ENCODE results near the gene MALAT1.
"Not testable (repeated sequence)": the region's sequence is repeated elsewhere in the genome, so short reads cannot be mapped to it uniquely, and the experiment has no call there.

MALAT1 gene

GRCh38 chr11:65516135-65516968 is 17.5 kb downstream of the MALAT1 start:
- ChIA-PET POLR2A (interaction anchor here (0.8 to 2.8 kb wide), 4 partner anchors 11 to 93 kb away, joined by 3 to 14 read pairs (median 3); partner anchors contain the start of genes MALAT1 and NEAT1), CTCF (interaction anchor here (0.9 to 1.2 kb wide), 2 partner anchors 45 to 47 kb away, joined by 4 to 6 read pairs; no protein-coding TSS in a partner anchor)
- no peak for TF ChIP-seq NFRKB (IDR thresholded peaks at IDR 0.05)
- TF ChIP-seq ELF4 (IDR thresholded peaks at IDR 0.05): no peak
- no peak for TF ChIP-seq FOXK2 (IDR thresholded peaks at IDR 0.05)
- no peak for TF ChIP-seq SUZ12 (IDR thresholded peaks at IDR 0.05)
- no peak for TF ChIP-seq L3MBTL2 (conservative IDR thresholded peaks at IDR 0.05)
- no peak for TF ChIP-seq FOXA1 (IDR thresholded peaks at IDR 0.05)
- no peak for TF ChIP-seq LEF1 (IDR thresholded peaks at IDR 0.05; ENCODE audit: borderline replicate concordance)
- TF ChIP-seq SP1 (IDR thresholded peaks at IDR 0.05): no peak
- TF ChIP-seq BHLHE40 (IDR thresholded peaks at IDR 0.05; ENCODE audit: borderline replicate concordance): no peak
- no peak for DNase-seq (ENCODE audit: extremely low spot score)

- CTCF ChIA-PET: not testable (repeated sequence)
- POLR2A ChIA-PET: interaction anchor here (0.8 to 2.2 kb wide), 3 partner anchors 12 to 96 kb away, joined by 3 to 7 read pairs (median 4); partner anchors contain the start of genes MALAT1 and NEAT1
These were observed 20.2 kb downstream of the MALAT1 start for GRCh38 chr11:65518941-65519549.

GRCh38 chr11:65521777-65522521 is 23.1 kb downstream of the MALAT1 start:
- POLR2A ChIA-PET; DNase-seq (ENCODE audit: extremely low spot score); CTCF ChIA-PET: not testable (repeated sequence)

More at GRCh38 chr11:65518941-65519549, 20.2 kb downstream of the MALAT1 start:
- not testable (repeated sequence) for DNase-seq (ENCODE audit: extremely low spot score)

- DNase-seq (ENCODE audit: extremely low spot score); POLR2A ChIA-PET; CTCF ChIA-PET: not testable (repeated sequence)
These were observed 24.1 kb downstream of the MALAT1 start for GRCh38 chr11:65522718-65523630.

GRCh38 chr11:65523631-65523968 is 24.8 kb downstream of the MALAT1 start:
- ChIA-PET POLR2A (interaction anchor here (0.8 to 2.9 kb wide), 3 partner anchors 17 to 100 kb away, joined by 4 to 9 read pairs (median 8); partner anchors contain the start of genes NEAT1 and ZNRD2), CTCF (interaction anchor here (1.5 kb wide), 1 partner anchor 28 kb away, joined by 3 read pairs; no protein-coding TSS in a partner anchor)

GRCh38 chr11:65524014-65524740 is 25.3 kb downstream of the MALAT1 start:
- TF ChIP-seq SUZ12 (IDR thresholded peaks at IDR 0.05) (no peak), TARDBP (IDR thresholded peaks at IDR 0.05) (no peak), LEF1 (IDR thresholded peaks at IDR 0.05; ENCODE audit: borderline replicate concordance) (no peak), FOXM1 (IDR thresholded peaks at IDR 0.05; ENCODE audit: borderline replicate concordance) (no peak), BHLHE40 (IDR thresholded peaks at IDR 0.05; ENCODE audit: borderline replicate concordance) (no peak), ZNF384 (IDR thresholded peaks at IDR 0.05) (no peak), SP1 (IDR thresholded peaks at IDR 0.05) (no peak), ELF4 (IDR thresholded peaks at IDR 0.05) (no peak), NFRKB (IDR thresholded peaks at IDR 0.05) (no peak), HDGF (IDR thresholded peaks at IDR 0.05; ENCODE audit: borderline replicate concordance) (no peak), L3MBTL2 (conservative IDR thresholded peaks at IDR 0.05) (no peak), FOXK2 (IDR thresholded peaks at IDR 0.05) (no peak), ARNT (IDR thresholded peaks at IDR 0.05) (no peak), CTBP1 (IDR thresholded peaks at IDR 0.05; ENCODE audit: borderline replicate concordance) (no peak)
- ChIA-PET POLR2A (interaction anchor here (0.6 to 2.9 kb wide), 15 partner anchors 10 to 262 kb away, joined by 3 to 9 read pairs (median 5); partner anchors contain the start of genes DPF2, MALAT1, NEAT1 and POLA2), CTCF (interaction anchor here (1.5 kb wide), 1 partner anchor 27 kb away, joined by 3 read pairs; no protein-coding TSS in a partner anchor)
- DNase-seq (ENCODE audit: extremely low spot score): no peak

More at GRCh38 chr11:65523631-65523968, 24.8 kb downstream of the MALAT1 start:
- DNase-seq (ENCODE audit: extremely low spot score): not testable (repeated sequence)

- POLR2A ChIA-PET: interaction anchor here (0.6 to 2.9 kb wide), 17 partner anchors 9 to 263 kb away, joined by 3 to 9 read pairs (median 5); partner anchors contain the start of genes DPF2, FAM89B, MALAT1 and NEAT1
- CTCF ChIA-PET: interaction anchor here (1.5 to 2.0 kb wide), 2 partner anchors 16 to 27 kb away, joined by 3 to 5 read pairs; no protein-coding TSS in a partner anchor
- TF ChIP-seq SUZ12 (IDR thresholded peaks at IDR 0.05) (no peak), FOXA1 (IDR thresholded peaks at IDR 0.05) (no peak), ARNT (IDR thresholded peaks at IDR 0.05) (no peak), ZNF384 (IDR thresholded peaks at IDR 0.05) (no peak), SP1 (IDR thresholded peaks at IDR 0.05) (no peak), LEF1 (IDR thresholded peaks at IDR 0.05; ENCODE audit: borderline replicate concordance) (no peak), CTBP1 (IDR thresholded peaks at IDR 0.05; ENCODE audit: borderline replicate concordance) (no peak), NFRKB (IDR thresholded peaks at IDR 0.05) (no peak), BHLHE40 (IDR thresholded peaks at IDR 0.05; ENCODE audit: borderline replicate concordance) (no peak), TARDBP (IDR thresholded peaks at IDR 0.05) (no peak), FOXM1 (IDR thresholded peaks at IDR 0.05; ENCODE audit: borderline replicate concordance) (no peak), FOXK2 (IDR thresholded peaks at IDR 0.05) (no peak)
- DNase-seq (ENCODE audit: extremely low spot score): peak; percentile 95
These were observed 26.1 kb downstream of the MALAT1 start, which contains the start of gene SCYL1 for GRCh38 chr11:65524741-65525545. Gene SCYL1 (plus strand): TSS chr11:65525083. CDS start chr11:65525154, 71 bp downstream.
